GM21528 (cell line): Measurements from ENCODE around the gene TMEM185B.
"Not testable (repeated sequence)": the region's sequence is repeated elsewhere in the genome, so short reads cannot be mapped to it uniquely, and the experiment has no call there.

Experiments
- ATAC-seq: cut with Tn5 transposase; IDR thresholded peaks from one replicate; pipeline ENCODE4 v1.9.1; 2021; ENCODE audit warnings: mild to moderate bottlenecking, moderate library complexity; ENCODE audit not compliant: unreplicated experiment, low FRiP score

TMEM185B gene

DNA sequence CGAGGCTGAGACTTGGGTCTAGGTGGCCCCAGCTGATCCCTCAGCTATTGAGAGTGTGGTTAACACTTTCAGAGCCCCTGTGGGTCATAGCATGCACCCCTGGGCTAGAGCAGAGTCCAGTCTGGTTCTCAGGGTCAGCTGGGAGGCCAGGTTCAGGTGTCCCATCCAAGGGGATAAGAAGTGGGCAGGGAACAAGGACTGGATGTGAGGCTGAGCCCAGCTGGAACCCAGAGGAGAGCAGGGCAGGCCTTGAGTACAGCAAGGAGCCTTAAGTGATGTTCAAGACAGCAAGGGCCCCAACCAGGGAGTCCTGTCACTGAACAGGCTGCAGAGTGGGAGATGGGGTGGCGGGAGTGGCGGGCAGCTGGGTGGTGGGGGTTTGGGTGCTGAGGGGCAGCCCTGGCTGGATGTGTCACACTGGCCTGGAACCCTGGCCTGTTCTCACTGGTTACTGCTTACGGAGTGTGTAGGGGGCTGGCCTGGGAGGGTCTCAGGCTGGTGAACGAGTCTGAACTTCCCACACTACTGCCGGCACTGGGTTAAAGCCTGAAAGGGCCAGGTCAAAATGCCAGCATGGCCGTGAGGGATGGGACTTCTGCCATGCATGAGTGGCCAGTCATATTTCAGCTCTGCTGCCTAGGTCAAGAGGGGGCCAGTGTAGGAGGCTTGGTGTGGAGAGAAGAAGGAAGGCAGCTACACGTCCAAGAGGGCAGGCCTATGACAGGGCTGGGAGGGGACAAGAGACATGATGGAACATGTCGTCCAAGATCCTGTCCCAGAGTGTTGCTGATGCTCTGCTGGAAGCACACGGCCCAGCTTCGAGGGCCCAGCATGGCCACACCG lies 13.6 kb downstream of the TMEM185B start:
- ATAC-seq = no peak

DNA sequence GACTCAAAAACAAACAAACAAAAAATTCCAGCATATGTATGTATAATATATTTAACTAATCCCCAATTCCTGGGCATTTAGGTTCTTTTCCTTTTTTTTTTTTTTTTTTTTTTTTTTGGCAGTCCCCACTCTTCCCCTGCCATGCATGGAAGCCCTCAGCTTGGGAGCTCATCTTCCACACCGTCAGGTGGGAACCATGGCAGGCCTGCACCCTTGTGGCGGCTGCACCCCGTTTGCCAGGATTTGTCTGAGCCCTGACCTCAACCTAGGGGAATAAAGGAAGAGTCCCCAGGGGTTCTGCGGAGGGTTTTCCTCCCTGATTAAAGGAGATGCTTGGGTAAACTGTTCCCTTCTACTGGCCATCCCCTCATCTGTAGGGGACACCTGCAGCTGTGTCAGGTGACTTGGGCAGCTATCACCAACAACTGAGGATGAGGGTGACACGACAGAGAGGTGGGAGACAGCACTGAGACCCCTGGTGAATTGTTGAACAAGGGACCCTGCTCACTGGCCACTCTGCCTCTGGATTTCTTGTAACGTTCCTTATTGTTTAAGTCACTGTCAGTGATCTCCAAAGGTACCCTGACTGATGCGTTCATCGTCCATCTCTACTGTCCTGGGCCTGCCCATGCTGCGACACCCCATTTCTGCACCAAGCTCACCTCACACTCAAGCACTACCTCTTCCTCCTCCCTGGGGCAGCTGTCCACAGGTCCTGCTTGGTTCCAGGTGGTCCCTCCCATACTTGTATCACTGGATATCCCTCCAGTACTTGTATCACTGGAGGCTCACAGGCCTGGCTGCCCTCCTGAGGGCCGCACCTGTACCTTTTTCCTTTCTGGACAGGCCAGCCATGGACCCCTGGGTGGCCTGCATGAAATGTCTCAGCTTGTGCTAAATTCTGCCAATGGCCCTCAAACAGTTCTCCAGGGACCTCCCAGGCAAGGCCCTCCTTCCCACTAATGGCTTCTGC lies 14.5 kb downstream of the TMEM185B start:
- ATAC-seq = no peak

DNA sequence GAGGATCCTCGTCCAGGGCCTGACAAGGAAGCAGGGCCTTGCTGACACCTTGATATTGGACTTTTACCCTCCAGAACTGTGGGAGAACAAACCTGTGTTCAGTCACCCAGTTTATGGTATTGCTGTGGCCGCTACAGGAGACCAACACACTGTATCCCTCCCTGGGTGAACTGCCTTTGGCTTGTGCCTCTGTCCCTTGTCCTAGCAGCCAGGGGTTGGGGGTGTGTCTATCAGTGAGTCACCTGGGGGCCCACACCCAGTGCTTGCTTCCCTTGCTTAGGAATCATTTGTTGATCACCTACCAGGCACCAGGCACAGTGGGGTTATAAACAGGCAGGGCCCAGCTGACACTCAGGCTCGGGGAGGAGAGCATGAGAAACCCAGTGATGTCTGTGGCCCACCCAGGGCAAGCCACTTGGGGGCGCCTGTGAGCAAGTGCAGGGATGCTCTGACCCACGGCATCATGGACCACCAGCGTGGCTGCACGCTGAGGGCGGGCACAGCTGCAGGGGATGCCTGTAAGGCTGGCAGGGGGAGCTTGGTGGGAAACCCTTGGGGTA lies 17.1 kb downstream of the TMEM185B start:
- ATAC-seq = no peak

DNA sequence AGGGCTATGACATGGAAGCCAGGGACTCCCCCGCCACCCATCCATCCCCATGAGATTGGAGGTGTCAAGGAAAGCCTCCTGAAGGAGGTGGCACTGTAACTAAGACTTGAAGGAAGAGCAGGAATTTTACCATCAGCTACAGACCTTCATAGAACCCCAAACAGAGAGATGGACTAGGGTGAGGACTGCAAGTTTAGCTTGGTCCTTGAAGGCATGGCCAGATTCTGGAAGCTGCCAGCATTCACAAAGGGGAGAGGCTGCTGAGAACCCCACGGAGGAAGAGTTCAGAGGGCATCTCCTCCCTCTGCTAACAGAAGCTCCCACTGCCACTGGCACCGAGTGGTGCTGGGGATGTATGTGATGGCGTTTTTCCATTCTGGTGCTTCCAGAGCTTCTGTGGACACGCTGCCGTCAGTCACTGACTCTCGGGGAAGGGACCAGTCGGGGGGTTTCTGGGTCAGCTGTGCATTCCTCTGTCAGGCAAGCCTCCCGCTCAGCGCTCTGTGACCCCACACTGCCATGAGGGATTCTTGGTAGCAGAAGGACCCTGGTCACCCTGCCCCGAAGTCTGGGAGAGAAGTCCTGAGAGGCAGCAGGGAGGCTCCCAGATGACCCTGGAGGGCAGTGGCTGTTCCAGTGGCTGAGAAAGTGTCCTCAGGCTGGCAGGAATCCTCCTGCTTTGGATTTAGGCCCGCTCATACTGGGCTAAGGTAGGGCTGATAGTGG lies 18.1 kb downstream of the TMEM185B start:
- ATAC-seq = no peak

DNA sequence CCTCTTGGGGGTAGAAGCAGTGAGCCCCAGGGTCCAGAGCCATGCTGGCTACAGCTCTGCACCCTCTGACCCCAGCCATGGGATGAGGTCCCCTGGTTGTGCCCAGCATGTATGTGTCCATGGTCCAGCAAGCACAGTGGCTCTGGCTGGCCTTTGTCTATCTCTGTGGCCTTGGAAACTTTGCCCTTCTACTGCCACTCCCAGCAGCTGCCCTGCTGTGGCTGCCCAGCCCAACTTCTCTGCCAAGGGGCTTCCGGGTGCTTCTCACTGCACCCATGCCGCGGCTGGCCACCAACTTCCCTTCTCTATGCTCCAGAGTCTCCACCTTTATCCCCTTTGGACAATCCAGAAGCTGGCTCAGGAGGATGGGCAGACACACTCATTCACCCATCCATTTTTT lies 18.8 kb downstream of the TMEM185B start:
- ATAC-seq = no peak

DNA sequence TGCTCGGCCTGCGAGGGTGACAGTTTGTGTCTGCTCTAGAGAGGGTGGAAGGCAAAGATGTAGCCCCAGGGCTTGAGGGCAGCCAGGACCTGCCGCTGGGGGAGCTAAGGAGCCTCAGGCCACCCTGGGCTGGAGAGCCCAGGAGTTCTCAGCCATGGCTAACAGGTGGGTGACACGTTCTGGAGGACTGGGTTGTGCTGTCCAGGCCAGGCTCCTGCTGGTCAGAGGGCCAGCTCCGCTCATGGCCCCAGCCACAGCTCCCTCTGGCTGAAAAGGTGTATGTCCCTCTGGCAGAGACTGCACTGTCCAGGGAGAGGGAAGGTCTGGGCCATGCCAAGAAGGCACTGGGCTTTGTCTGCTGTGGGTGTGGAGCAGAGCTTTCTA lies 19.2 kb downstream of the TMEM185B start:
- ATAC-seq = no peak

DNA sequence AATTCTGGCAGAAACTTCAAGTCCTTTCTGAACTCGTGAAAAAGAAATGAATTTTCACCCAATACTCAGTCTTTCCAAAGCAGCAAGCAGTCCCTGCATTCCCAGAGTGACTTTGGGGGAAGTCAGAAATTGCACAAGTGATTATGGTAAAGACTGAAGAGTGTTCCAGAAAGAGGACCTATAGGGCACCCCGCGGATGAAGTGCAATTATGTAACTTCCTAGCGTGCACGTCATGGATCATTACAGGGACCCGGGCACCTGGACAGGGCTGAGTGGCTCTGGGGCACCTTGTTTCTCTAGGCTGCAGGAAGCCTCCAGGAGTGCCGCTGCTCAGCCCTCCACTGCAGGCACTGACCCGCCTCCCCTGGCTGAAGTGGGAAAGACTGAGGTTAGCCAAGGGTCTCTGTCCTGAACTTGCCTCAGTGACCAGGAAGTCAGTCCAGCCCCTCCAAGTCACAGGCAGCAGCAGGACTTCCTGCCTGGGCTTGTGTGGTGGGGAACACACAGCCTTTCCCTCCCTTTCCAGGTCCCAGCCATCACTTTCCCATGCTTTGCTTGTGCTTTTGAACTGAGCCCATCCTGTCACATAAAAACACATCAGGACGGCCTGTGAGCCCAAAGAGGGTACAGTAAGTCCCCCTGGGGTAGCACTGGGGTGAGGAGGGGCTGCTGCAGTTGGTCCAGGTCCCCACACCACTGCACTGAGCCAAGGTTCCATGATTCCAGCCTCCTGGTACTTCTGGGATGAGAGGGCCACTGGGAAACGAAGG lies 19.8 kb downstream of the TMEM185B start:
- ATAC-seq = no peak

DNA sequence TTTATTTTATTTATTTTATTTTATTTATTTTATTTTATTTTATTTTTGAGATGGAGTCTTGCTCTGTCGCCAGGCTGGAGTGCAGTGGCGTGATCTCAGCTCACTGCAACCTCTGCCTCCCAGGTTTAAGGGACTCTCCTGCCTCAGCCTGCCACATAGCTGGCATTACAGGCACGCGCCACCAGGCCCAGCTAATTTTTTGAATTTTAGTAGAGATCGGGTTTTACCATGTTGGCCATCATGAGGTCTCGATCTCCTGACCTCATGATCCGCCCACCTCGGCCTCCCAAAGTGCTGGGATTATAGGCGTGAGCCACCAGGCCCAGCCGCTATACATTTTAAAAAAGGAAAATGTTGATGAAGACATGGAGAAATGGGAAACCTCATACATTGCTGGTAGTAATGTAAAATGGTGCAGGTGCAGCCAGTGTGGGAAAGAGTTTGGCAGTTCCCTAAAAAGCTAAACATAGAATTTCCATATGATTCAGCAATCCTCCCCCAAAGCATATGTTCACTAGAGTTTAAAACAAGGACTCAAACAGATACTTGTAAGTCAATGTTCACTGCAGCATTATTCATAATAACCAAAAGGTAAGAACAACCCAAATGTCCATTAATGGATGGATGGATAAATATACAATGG lies 23.3 kb downstream of the TMEM185B start:
- not testable (repeated sequence) for ATAC-seq

DNA sequence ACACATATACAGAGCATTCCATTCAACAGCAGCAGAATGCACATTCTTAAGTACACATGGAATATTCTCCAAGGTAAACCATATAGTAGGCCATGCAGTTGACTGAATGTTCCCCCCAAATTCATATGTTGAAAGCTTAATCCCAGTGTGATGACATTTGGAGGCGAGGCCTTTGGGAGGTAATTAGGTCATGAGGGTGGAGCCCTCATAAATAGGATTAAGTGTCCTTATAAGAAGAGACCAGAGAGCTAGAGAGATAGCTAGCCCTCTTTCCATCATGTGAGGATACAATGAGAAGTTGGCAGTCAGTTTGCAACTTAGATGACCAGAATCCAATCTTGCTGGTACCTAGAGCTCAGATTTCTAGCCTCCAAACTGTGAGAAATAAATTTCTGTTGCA lies 27.6 kb downstream of the TMEM185B start:
- ATAC-seq = no peak

DNA sequence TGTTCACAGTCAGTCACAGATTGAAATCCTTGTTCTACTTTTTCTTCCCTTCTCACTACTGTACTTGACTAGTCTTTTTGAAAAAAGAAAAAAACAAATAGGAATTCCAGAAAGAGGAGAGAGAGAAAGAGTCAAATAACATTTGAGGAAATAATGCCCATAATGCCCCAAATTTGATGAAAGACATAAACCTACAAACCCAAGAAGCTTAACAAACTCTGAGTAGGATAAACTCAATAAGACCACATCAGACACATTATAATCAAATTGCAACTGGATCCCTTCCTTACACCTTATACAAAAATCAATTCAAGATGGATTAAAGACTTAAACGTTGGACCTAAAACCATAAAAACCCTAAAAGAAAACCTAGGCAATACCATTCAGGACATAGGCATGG lies 30.9 kb downstream of the TMEM185B start:
- ATAC-seq = no peak

DNA sequence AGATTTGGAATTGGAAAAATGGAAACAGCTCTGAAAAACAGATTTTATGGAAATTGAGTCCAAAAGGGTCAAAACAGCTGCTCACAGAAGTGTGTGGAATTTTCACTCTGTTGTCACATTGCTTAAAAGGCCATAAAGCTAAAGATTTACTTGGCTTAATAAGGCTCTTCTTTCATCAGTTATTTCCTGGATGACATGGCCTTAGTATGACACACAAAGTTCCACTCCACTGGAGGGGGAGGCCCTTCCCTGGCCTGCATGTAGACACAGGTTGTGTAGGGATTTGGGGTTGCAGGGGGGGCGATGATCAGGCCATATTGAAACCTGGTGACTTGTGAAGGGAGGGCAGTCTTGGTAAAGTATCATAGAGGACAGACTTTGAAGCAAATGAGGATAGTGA lies 34.0 kb downstream of the TMEM185B start:
- ATAC-seq = no peak

DNA sequence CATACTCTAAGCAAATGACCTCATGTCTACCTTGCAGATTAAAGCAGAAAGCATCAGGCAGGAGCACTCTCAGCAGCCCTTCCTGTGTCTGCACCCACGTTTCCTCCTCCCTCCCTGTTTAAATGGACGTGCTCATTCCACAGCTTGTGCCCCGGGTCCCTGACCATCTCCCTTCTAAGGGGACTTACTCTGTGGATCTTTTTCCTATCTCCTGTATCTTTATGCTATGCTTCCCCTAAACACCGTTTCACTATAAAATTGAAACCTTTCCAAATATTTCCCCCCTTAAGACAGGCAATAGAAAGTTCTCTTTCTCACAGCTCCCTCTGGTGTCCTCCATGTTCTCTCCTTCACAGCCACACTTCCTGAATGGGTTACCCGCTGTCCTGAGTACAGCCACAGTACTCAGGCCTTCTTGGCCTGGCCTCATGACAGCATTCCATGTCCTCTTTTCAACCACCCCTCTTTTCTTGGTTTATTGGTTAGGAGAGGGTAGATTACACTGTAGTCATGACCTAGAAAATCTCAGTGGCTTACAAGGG lies 41.1 kb downstream of the TMEM185B start:
- no peak for ATAC-seq

DNA sequence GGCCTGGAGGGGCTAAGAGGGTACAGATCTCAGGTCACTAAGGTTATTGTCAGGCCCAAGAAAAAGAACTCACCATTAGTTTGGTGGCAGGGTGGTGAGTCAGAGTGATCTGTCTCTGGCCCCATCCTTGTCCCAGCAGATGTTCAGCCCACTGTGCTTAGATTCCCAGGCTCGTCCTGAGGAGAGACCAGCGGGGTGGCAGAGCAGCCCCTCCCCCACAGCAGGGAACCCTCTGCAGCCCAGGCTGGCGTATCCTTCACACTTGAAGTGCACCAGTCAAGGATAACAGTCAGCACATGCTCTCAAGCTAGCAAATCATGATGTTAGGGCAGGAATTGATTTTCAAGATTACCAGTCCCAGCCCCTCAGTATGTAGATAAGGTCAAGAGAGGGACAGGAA lies 43.1 kb downstream of the TMEM185B start:
- ATAC-seq = no peak

DNA sequence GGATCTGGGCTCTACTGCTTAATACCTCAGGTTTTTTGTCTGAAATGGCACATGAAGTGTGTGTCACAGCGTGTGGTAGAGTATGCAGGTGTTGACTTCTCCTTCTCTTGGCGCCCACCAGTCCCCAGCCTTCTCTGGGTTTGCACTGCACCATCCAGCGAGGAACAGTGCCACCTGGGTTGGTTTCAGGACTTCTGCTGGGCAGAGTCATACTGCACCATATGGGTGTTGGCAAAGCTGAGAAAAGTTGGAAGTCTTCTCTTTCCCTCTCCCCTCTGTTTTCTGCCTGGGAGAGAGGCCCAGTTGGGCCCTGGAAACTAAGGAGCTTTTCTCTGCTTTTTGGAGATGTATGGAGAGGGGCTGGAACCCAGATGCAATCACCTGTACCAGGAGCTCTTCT lies 43.8 kb downstream of the TMEM185B start:
- ATAC-seq = no peak

DNA sequence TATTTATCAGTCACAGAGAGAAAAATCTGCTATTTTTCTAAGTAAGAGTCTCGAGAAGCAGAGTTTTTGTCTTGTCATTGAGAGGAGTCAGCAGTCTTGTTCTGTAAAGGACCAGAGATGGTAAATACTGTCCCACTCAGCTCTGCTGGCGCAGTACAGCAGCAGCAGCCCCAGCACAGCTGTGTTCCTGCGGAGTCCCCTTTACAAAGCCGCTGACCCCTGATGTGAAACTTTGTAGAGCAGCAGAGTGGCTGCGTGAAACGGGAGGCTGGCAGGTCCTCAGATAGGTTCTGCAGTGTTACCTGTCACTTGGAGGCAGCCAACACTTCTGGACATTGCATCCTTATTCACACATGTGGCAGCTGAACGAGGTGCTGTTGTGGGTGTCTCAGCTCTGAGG lies 45.2 kb downstream of the TMEM185B start:
- ATAC-seq = no peak

DNA sequence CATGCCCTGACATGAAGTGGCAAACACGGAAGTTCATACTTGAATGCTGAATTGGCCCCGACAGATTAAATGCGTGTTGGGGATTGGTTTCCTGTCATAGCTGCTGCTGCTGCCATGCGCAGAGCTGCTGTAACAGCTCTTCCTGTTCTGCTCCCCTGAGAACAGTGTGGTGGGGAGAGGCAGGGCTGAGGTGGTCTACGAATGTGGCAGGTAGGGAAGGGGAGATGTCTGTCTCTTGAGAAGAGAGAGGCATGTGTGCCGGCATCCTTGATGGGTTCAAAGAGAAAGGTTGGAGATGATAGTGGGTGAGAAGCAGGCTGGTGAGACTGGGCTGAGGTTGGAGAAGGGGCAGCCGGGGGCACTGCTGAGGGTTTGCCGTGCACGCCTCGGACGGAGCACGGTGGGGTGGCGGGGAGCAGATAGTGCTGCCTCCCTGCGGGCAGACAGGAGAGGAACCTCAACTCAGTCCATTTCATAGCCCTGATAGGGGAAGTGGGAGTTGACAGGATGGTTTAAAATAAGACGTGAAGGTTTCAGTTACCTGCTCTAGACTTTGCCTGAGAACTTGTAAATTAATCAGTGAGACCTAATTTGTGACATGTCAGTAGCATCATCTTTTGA lies 46.1 kb downstream of the TMEM185B start:
- peak; percentile 98 for ATAC-seq

DNA sequence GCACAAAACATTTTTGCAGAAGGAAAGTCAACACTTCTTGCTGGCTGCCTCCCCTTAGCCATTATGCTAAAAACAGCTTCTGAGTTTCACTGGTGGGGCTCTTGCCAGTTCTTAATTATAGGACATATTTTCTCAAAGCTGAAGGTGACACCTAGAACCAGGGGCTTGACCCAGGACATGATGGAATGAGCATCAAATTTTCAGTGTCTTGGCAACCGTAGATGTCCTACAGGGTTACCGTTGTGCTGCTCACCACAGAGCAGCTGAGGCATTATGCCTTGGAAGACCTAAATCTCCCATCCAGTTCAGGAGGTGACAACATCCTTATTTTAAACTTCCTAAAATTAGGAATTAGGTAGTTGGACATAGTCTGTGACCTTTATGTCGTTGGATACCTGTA lies 46.7 kb downstream of the TMEM185B start:
- ATAC-seq = no peak

DNA sequence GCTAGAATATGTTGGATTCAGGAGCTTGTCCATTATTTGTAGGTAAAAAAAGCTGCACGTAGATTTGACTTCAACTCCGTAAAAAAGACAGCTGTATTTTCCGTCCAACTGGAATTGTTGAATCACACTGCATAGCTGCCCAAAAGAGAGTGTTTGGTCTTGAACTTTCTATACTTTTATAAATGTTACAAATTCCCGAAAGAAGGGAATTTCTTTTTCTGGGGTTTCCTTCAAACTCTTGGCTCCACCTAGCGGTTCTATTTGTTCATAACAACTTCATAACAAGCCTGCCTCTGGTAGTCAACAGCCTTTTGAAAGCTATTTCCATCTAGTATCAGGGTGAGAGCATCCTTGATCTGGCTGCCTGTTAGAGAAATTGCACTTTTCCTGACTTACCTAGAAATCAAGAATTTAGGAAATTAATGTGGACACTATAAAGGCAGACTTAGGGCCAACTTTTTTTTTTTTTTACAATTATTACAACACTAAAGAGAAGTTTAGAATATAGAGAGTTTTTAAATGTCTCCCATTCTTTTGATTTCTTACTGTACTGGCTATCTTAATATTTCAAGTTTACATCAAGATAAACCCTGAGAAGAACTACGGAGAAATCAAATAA lies 48.1 kb downstream of the TMEM185B start:
- ATAC-seq = no peak
